Measurements from ENCODE around the gene BCL11A.

The BCL11A gene

GRCh38 chr2:60583604-60584003 is 30.1 kb upstream of the BCL11A start:
- no peak for ATAC-seq (ENCODE audit: low read depth)
- TF ChIP-seq CTCF (IDR thresholded peaks at IDR 0.05; ENCODE audit: poor library complexity, severe bottlenecking) = no peak
- no peaks in the 10 kb centered on the region for H3K4me1 ChIP-seq (ENCODE audit: insufficient read depth, poor library complexity, severe bottlenecking)
- H3K4me3 ChIP-seq (ENCODE audit: severe bottlenecking) = no peak overlapping the region
- H3K27ac ChIP-seq (ENCODE audit: poor library complexity, severe bottlenecking) = no peak overlapping the region
- no peak for DNase-seq (ENCODE audit: low spot score)
- H3K9me3 ChIP-seq (ENCODE audit: severe bottlenecking) = no peaks in the 10 kb centered on the region
- H3K36me3 ChIP-seq (ENCODE audit: low read depth) = no peaks in the 10 kb centered on the region
- H3K27me3 ChIP-seq (ENCODE audit: insufficient read depth, poor library complexity, severe bottlenecking) = peaks cover 11% of the 10 kb centered on the region

GRCh38 chr2:60581433-60582282 is 28.2 kb upstream of the BCL11A start:
- ATAC-seq (ENCODE audit: low read depth) (peak; percentile 81), DNase-seq (ENCODE audit: low spot score) (no peak)
- Histone ChIP-seq H3K9me3 (ENCODE audit: severe bottlenecking) (no peaks in the 10 kb centered on the region), H3K27ac (ENCODE audit: poor library complexity, severe bottlenecking) (no peak overlapping the region), H3K36me3 (ENCODE audit: low read depth) (no peaks in the 10 kb centered on the region), H3K27me3 (ENCODE audit: insufficient read depth, poor library complexity, severe bottlenecking) (peaks cover 11% of the 10 kb centered on the region), H3K4me1 (ENCODE audit: insufficient read depth, poor library complexity, severe bottlenecking) (no peaks in the 10 kb centered on the region), H3K4me3 (ENCODE audit: severe bottlenecking) (peak overlapping the region; percentile 15)
- TF ChIP-seq CTCF (IDR thresholded peaks at IDR 0.05; ENCODE audit: poor library complexity, severe bottlenecking) = peak; percentile 94

- Histone ChIP-seq H3K9me3 (ENCODE audit: severe bottlenecking) (no peaks in the 10 kb centered on the region), H3K36me3 (ENCODE audit: low read depth) (no peaks in the 10 kb centered on the region), H3K27ac (ENCODE audit: poor library complexity, severe bottlenecking) (no peak overlapping the region), H3K4me1 (ENCODE audit: insufficient read depth, poor library complexity, severe bottlenecking) (no peaks in the 10 kb centered on the region), H3K4me3 (ENCODE audit: severe bottlenecking) (no peak overlapping the region), H3K27me3 (ENCODE audit: insufficient read depth, poor library complexity, severe bottlenecking) (peaks cover 11% of the 10 kb centered on the region)
- ATAC-seq (ENCODE audit: low read depth) (no peak), DNase-seq (ENCODE audit: low spot score) (no peak)
- TF ChIP-seq CTCF (IDR thresholded peaks at IDR 0.05; ENCODE audit: poor library complexity, severe bottlenecking) = no peak
Observed at GRCh38 chr2:60577682-60578283, 24.3 kb upstream of the BCL11A start.

- Histone ChIP-seq H3K9me3 (ENCODE audit: severe bottlenecking) (no peaks in the 10 kb centered on the region), H3K4me1 (ENCODE audit: insufficient read depth, poor library complexity, severe bottlenecking) (no peaks in the 10 kb centered on the region), H3K27ac (ENCODE audit: poor library complexity, severe bottlenecking) (no peak overlapping the region), H3K27me3 (ENCODE audit: insufficient read depth, poor library complexity, severe bottlenecking) (peaks cover 24% of the 10 kb centered on the region), H3K4me3 (ENCODE audit: severe bottlenecking) (no peak overlapping the region), H3K36me3 (ENCODE audit: low read depth) (no peaks in the 10 kb centered on the region)
- DNase-seq (ENCODE audit: low spot score) = no peak
- ATAC-seq (ENCODE audit: low read depth) = no peak
- no peak for TF ChIP-seq CTCF (IDR thresholded peaks at IDR 0.05; ENCODE audit: poor library complexity, severe bottlenecking)
Observed at GRCh38 chr2:60573251-60573650, 19.8 kb upstream of the BCL11A start.

- Histone ChIP-seq H3K4me1 (ENCODE audit: insufficient read depth, poor library complexity, severe bottlenecking) (no peaks in the 10 kb centered on the region), H3K27ac (ENCODE audit: poor library complexity, severe bottlenecking) (no peak overlapping the region), H3K4me3 (ENCODE audit: severe bottlenecking) (no peak overlapping the region), H3K36me3 (ENCODE audit: low read depth) (no peaks in the 10 kb centered on the region), H3K27me3 (ENCODE audit: insufficient read depth, poor library complexity, severe bottlenecking) (peaks cover 36% of the 10 kb centered on the region), H3K9me3 (ENCODE audit: severe bottlenecking) (no peaks in the 10 kb centered on the region)
- ATAC-seq (ENCODE audit: low read depth) (no peak; the same call in 2 of the 3 replicates), DNase-seq (ENCODE audit: low spot score) (no peak)
- TF ChIP-seq CTCF (IDR thresholded peaks at IDR 0.05; ENCODE audit: poor library complexity, severe bottlenecking) = no peak
Observed at GRCh38 chr2:60570251-60570650, 16.8 kb upstream of the BCL11A start.

All from RWPE2 (cell line).